HEK293 (cell line): ENCODE measurements around the gene TTL.
"Not testable (repeated sequence)": the region's sequence is repeated elsewhere in the genome, so short reads cannot be mapped to it uniquely, and the experiment has no call there.

Experiments
- CTCF ChIA-PET: fragments of 350-600 bp; formaldehyde crosslinking; extraction: SDS; loops from one replicate; lab custom pipeline; 2021; ENCODE audit warnings: antibody characterized with exemption; lab: Yijun Ruan, JAX
- POLR2A ChIA-PET: fragments of 300-600 bp; formaldehyde crosslinking; extraction: SDS; loops from one replicate; lab custom pipeline; 2020; ENCODE audit warnings: antibody characterized with exemption, inconsistent platforms; lab: Yijun Ruan, JAX
- H3K27ac ChIP-seq: fragments of 200-500 bp; sonication (Bioruptor generic); 2 replicates; pipeline ENCODE4 v1.5.1; 2014; ENCODE audit warnings: low read depth, low read length, control low read depth, inconsistent platforms; ENCODE audit errors: extremely low read depth
- H3K36me3 ChIP-seq, 2 experiments: fragments of 200-500 bp in 1 of 2; sonication (Bioruptor generic) in 1 of 2; 1 replicate in 1 of 2; 2 replicates in 1 of 2; pipeline ENCODE4 v1.5.1; 2014 to 2017; ENCODE audit warnings: inconsistent platforms in 2 of 2, low read length in 2 of 2; ENCODE audit not compliant: control insufficient read depth in 2 of 2, insufficient read depth in 1 of 2
- H3K4me1 ChIP-seq: fragments of 200-500 bp; sonication (Bioruptor generic); 2 replicates; pipeline ENCODE4 v1.5.1; 2014; ENCODE audit warnings: mild to moderate bottlenecking, low read length, inconsistent platforms; ENCODE audit not compliant: control insufficient read depth, insufficient read depth
- H3K4me3 ChIP-seq: 2 replicates; pipeline ENCODE4 v1.5.1; 2011; ENCODE audit warnings: low read depth, mild to moderate bottlenecking, control low read depth, low read length, moderate library complexity
- H3K9me3 ChIP-seq: fragments of 200-500 bp; sonication (Bioruptor generic); 2 replicates; pipeline ENCODE4 v1.5.1; 2014; ENCODE audit warnings: low read depth, low read length, inconsistent platforms; ENCODE audit not compliant: control insufficient read depth, insufficient read depth
- FEZF1 ChIP-seq: fragments of 450-650 bp; formaldehyde crosslinking; IDR thresholded peaks from 2 replicates; pipeline ENCODE4 v1.5.1; 2016; ENCODE audit warnings: missing biosample characterization, missing genetic modification characterization
- GLI4 ChIP-seq: fragments of 450-650 bp; formaldehyde crosslinking; IDR thresholded peaks from 2 replicates; pipeline ENCODE4 v1.5.1; 2016; ENCODE audit warnings: missing biosample characterization, missing genetic modification characterization
- GLIS1 ChIP-seq: fragments of 450-650 bp; formaldehyde crosslinking; IDR thresholded peaks from 2 replicates; pipeline ENCODE4 v1.5.1; 2016; ENCODE audit warnings: missing biosample characterization, missing genetic modification characterization
- KLF1 ChIP-seq: fragments of 450-650 bp; formaldehyde crosslinking; IDR thresholded peaks from 2 replicates; pipeline ENCODE4 v1.5.1; 2016; ENCODE audit warnings: missing biosample characterization, missing genetic modification characterization
- OSR2 ChIP-seq: fragments of 450-650 bp; formaldehyde crosslinking; IDR thresholded peaks from 2 replicates; pipeline ENCODE4 v1.5.1; 2016; ENCODE audit warnings: missing biosample characterization, missing genetic modification characterization
- SETDB1 ChIP-seq: IDR thresholded peaks from one replicate; pipeline ENCODE4 v1.6.1; 2017; ENCODE audit warnings: mild to moderate bottlenecking, low read length, moderate library complexity, mixed read lengths; ENCODE audit not compliant: insufficient read length
- SP3 ChIP-seq: fragments of 450-650 bp; formaldehyde crosslinking; IDR thresholded peaks from 2 replicates; pipeline ENCODE4 v1.5.1; 2016; ENCODE audit warnings: missing biosample characterization, missing genetic modification characterization
- ZBTB11 ChIP-seq: fragments of 450-650 bp; formaldehyde crosslinking; conservative IDR thresholded peaks from 2 replicates; pipeline ENCODE4 v1.5.1; 2016; ENCODE audit warnings: low read depth, missing biosample characterization, missing genetic modification characterization
- ZBTB48 ChIP-seq: fragments of 450-650 bp; formaldehyde crosslinking; IDR thresholded peaks from 2 replicates; pipeline ENCODE4 v1.5.1; 2016; ENCODE audit warnings: missing biosample characterization, missing genetic modification characterization
- ZFP69B ChIP-seq: fragments of 450-650 bp; formaldehyde crosslinking; IDR thresholded peaks from 2 replicates; pipeline ENCODE4 v1.5.1; 2016; ENCODE audit warnings: missing biosample characterization, missing genetic modification characterization
- ZNF133 ChIP-seq: fragments of 450-650 bp; formaldehyde crosslinking; IDR thresholded peaks from 2 replicates; pipeline ENCODE4 v1.5.1; 2016; ENCODE audit warnings: missing biosample characterization, missing genetic modification characterization
- ZNF138 ChIP-seq: fragments of 450-650 bp; formaldehyde crosslinking; IDR thresholded peaks from 2 replicates; pipeline ENCODE4 v1.5.1; 2016; ENCODE audit warnings: missing biosample characterization, missing genetic modification characterization, borderline replicate concordance
- ZNF140 ChIP-seq: fragments of 450-650 bp; formaldehyde crosslinking; IDR thresholded peaks from 2 replicates; pipeline ENCODE4 v1.5.1; 2016; ENCODE audit warnings: missing biosample characterization, missing genetic modification characterization
- ZNF157 ChIP-seq: fragments of 450-650 bp; formaldehyde crosslinking; IDR thresholded peaks from 2 replicates; pipeline ENCODE4 v1.5.1; 2016; ENCODE audit warnings: missing biosample characterization, missing genetic modification characterization
- ZNF24 ChIP-seq: fragments of 450-650 bp; formaldehyde crosslinking; IDR thresholded peaks from 2 replicates; pipeline ENCODE4 v1.5.1; 2016; ENCODE audit warnings: missing biosample characterization, missing genetic modification characterization
- ZNF266 ChIP-seq: fragments of 450-650 bp; formaldehyde crosslinking; IDR thresholded peaks from 2 replicates; pipeline ENCODE4 v1.5.1; 2016; ENCODE audit warnings: missing biosample characterization, missing genetic modification characterization, low read depth
- ZNF292 ChIP-seq: fragments of 450-650 bp; formaldehyde crosslinking; IDR thresholded peaks from 2 replicates; pipeline ENCODE4 v1.5.1; 2016; ENCODE audit warnings: low read depth, missing biosample characterization, missing genetic modification characterization, borderline replicate concordance
- ZNF449 ChIP-seq: fragments of 450-650 bp; formaldehyde crosslinking; IDR thresholded peaks from 2 replicates; pipeline ENCODE4 v1.5.1; 2017; ENCODE audit warnings: missing biosample characterization, mild to moderate bottlenecking, missing genetic modification characterization, moderate library complexity
- ZNF660 ChIP-seq: fragments of 450-650 bp; IDR thresholded peaks from 2 replicates; pipeline ENCODE4 v1.5.1; 2018; ENCODE audit warnings: missing biosample characterization, mild to moderate bottlenecking, missing genetic modification characterization
- ZNF701 ChIP-seq: fragments of 450-650 bp; formaldehyde crosslinking; IDR thresholded peaks from 2 replicates; pipeline ENCODE4 v1.5.1; 2016; ENCODE audit warnings: missing biosample characterization, missing genetic modification characterization
- ZNF707 ChIP-seq: fragments of 450-650 bp; formaldehyde crosslinking; IDR thresholded peaks from 2 replicates; pipeline ENCODE4 v1.5.1; 2016; ENCODE audit warnings: missing biosample characterization, missing genetic modification characterization

TTL gene

GRCh38 chr2:112509239-112509998, 27.5 kb downstream of the TTL start:
- H3K27ac ChIP-seq, POLR2A ChIA-PET, H3K9me3 ChIP-seq, H3K4me1 ChIP-seq, H3K4me3 ChIP-seq: not testable (repeated sequence)
- peak; percentile 28; the same call in 1 of the 2 replicates for TF ChIP-seq KLF1 (tag by site-specific recombination)
- CTCF ChIA-PET: interaction anchor here (1.1 to 1.2 kb wide), 2 partner anchors 9 to 90 kb away, joined by 3 read pairs; no protein-coding TSS in a partner anchor
- peaks cover 11 to 33% of the 10 kb centered on the region in 2 experiments for H3K36me3 ChIP-seq

- POLR2A ChIA-PET: interaction anchor here (0.6 kb wide), 1 partner anchor 24 kb away, joined by 4 read pairs; no protein-coding TSS in a partner anchor
- peaks cover 32 to 55% of the 10 kb centered on the region in 2 experiments for H3K36me3 ChIP-seq
- H3K9me3 ChIP-seq: no peaks in the 10 kb centered on the region
- no peaks in the 10 kb centered on the region for H3K4me1 ChIP-seq
- CTCF ChIA-PET: no interaction called here
- TF ChIP-seq SP3 (tag by site-specific recombination) (no peak), ZNF660 (no peak), GLI4 (no peak), ZNF24 (tag by site-specific recombination) (no peak), ZBTB48 (tag by site-specific recombination) (no peak), ZNF707 (tag by site-specific recombination) (no peak), FEZF1 (tag by site-specific recombination) (no peak), ZBTB11 (tag by site-specific recombination) (no peak), GLIS1 (tag by site-specific recombination) (no peak), SETDB1 (no peak), ZFP69B (tag by site-specific recombination) (no peak), ZNF701 (tag by site-specific recombination) (no peak), ZNF157 (tag by site-specific recombination) (no peak), OSR2 (tag by site-specific recombination) (no peak), ZNF138 (tag by site-specific recombination) (no peak), ZNF449 (tag by site-specific recombination) (no peak), ZNF292 (no peak), ZNF140 (tag by site-specific recombination) (no peak), ZNF266 (tag by site-specific recombination) (no peak), ZNF133 (tag by site-specific recombination) (no peak)
- no peak overlapping the region for H3K4me3 ChIP-seq
- no peak overlapping the region for H3K27ac ChIP-seq
Measured at GRCh38 chr2:112516801-112517200, 34.8 kb downstream of the TTL start.
